ENCODE results near the gene HPS1.
"Not testable (repeated sequence)": the region's sequence is repeated elsewhere in the genome, so short reads cannot be mapped to it uniquely, and the experiment has no call there.

The HPS1 gene

GRCh38 chr10:98391065-98391464 lies 55.7 kb downstream of the HPS1 start:
- no peak for DNase-seq (ENCODE audit: low read depth, low spot score)

DNA sequence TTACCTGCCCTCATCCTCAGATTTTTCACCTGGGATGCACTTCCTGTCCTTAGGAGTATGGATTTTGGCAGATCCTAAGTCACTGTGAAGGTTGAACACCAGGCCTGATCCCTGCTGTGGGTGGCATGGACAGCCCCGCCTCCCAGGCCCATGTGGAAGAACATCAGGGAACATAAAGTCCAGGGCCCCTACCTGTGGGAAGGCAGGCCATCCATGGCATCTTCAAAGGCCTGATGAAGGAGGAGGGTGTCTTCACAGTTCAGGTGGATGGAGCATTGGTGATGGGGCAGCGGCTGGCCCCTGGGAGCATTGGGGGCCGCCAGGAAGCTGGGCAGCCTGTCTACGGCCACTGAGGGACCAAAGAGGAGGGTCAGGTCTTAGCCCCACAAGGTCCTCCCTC lies 56.3 kb downstream of the HPS1 start:
- DNase-seq (ENCODE audit: low read depth, low spot score), result no peak

DNA sequence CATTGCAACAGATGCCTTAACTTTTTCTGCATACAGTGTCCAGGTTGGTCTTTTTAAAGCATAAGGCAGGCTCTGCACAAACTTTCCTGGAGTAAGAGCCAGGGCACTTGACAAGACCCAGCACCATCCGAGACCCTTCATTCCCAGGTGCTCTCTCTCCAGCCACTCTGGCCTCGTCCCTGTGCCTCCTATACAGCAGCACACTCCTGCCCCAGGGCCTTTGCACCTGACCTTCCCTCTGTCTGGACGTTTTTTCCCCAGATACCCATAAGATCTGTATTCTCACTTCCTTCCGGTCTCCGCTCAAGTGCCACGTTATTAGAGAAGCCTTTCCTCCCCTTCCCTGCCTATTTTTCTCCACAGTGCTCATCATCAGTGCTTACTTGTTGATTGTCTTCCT lies 57.3 kb downstream of the HPS1 start:
- DNase-seq (ENCODE audit: low read depth, low spot score), result no peak

GRCh38 chr10:98388101-98388655 lies 58.6 kb downstream of the HPS1 start:
- DNase-seq (ENCODE audit: low read depth, low spot score), result no peak

GRCh38 chr10:98384531-98385133 lies 62.1 kb downstream of the HPS1 start:
- no peak for DNase-seq (ENCODE audit: low read depth, low spot score)

DNA sequence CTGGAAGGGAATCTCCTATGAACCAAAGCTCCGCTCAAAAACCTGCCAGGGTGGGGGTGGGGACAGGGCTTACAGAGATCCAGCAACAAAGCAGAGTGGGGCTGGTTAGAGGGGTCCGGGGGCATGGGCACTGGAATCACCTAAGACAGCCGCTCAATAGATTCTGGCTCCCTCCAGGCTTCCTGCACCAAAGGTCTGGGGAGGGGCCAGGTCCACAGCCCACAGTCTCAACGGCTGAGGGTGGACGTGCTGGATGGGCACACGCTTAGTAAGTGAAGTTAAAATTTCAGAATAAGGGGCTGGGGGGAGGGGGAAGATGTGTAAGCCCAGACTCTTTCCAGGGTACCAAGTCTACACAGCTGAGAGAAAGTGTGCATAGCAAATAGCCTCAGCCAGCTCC lies 62.9 kb downstream of the HPS1 start:
- DNase-seq (ENCODE audit: low read depth, low spot score), result no peak

DNA sequence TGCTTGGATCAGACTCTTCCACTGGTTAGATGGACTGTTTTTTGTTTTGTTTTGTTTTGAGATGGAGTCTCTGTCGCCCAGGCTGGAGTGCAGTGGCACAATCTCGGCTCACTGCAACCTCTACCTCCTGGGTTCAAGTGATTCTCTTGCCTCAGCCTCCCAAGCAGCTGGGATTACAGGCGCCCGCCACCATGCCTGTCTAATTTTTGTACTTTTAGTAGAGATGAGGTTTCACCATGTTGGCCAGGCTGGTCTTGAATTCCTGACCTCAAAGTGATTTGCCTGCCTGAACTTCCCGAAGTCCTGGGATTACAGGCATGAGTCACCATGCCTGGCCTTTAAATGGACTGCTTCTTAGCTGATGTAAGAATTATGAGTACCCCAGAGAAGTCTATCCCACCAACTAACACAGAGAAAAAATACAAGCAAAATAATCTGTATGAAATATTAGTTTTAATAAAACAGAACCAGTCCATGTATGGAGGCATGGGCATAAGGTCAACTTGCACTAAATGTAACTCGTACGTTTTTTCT lies 63.5 kb downstream of the HPS1 start:
- not testable (repeated sequence) for DNase-seq (ENCODE audit: low read depth, low spot score)

GRCh38 chr10:98382691-98383101 lies 64.0 kb downstream of the HPS1 start:
- no peak for DNase-seq (ENCODE audit: low read depth, low spot score)

DNA sequence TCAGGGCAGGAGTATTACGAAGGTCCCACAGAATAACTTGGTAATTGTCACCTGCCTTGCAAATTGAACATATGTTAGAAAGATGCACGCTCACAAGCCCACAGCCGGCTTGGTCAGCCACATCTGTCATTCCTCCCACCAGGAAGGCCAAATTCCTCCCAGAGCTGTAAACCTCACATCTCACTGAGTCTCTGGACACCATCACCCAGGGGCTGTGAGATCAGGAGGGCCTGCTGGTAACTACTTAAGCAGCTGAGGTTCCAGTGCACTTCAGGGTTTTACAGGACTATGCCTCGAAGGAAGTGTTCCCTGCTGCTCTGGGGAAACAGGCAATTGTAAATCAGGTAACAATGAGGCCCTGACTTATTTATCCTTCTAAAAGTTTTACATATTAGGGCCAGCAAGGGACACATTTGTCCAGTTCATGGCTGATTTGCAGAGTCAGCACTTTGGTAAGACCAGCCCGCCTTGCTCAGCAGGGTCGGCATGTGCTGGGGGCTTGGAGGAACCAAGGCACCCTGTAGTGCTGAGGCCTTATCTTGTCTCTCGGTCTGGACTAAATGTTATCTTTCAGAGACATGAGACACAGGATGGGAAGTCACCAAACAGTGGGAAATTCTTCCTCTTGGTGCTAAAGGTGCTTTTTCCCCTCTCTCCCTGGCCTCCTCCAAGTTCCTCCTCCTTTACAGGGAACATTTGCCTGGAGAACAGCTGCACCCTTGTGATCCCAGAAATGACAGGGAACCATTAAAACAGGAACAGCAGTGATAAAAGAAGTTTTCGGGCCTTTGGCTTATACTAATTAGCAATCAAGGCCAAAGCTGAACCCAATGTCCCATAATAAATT lies 66.0 kb downstream of the HPS1 start:
- DNase-seq (ENCODE audit: low read depth, low spot score), result no peak

- no peak for DNase-seq (ENCODE audit: low read depth, low spot score)
Measured at GRCh38 chr10:98378722-98379121, 68.0 kb downstream of the HPS1 start.

GRCh38 chr10:98377536-98377935 lies 69.2 kb downstream of the HPS1 start:
- no peak for DNase-seq (ENCODE audit: low read depth, low spot score)

- DNase-seq (ENCODE audit: low read depth, low spot score), result no peak
Measured at GRCh38 chr10:98377001-98377400, 69.7 kb downstream of the HPS1 start.

- no peak for DNase-seq (ENCODE audit: low read depth, low spot score)
Measured at GRCh38 chr10:98376485-98376884, 70.2 kb downstream of the HPS1 start.

- no peak for DNase-seq (ENCODE audit: low read depth, low spot score)
Measured at GRCh38 chr10:98374217-98374985, 72.3 kb downstream of the HPS1 start.

DNA sequence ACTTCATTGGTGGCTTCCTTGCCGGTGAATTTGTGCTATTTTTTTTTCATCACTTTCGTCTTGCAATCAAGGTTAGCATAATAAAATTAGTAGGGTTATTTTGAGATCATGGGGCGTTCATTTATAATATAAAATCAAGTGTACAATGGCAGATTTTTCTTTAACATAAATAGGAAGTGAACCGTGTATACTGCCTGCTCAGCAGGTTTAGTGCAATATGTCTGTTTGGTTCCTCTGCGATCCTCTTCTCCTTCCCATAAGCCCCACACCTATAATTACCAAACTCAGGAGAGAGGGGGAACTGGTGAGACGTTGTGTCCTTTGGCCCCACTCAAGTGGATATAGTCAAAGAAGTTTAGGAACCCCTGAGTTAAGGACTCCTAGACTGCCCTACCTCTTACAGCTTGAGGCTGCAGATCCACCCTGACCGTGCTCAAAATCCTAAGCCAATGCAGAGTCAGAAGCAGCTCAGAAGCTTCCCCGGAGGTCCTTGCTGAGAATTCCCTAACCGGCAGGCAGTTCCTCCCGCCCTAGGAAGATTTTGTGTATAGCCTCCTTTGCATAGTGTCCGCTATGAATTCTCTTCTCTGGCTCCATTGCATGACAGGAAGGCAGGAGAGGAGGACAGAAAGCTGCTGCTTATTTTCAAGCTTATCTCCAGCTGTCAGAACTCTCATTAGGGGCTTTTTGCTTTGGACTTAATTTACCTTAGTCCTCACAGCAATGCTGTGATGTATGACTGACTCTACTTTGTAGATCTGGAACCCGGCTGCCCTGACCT lies 73.3 kb downstream of the HPS1 start:
- DNase-seq (ENCODE audit: low read depth, low spot score), result no peak

DNA sequence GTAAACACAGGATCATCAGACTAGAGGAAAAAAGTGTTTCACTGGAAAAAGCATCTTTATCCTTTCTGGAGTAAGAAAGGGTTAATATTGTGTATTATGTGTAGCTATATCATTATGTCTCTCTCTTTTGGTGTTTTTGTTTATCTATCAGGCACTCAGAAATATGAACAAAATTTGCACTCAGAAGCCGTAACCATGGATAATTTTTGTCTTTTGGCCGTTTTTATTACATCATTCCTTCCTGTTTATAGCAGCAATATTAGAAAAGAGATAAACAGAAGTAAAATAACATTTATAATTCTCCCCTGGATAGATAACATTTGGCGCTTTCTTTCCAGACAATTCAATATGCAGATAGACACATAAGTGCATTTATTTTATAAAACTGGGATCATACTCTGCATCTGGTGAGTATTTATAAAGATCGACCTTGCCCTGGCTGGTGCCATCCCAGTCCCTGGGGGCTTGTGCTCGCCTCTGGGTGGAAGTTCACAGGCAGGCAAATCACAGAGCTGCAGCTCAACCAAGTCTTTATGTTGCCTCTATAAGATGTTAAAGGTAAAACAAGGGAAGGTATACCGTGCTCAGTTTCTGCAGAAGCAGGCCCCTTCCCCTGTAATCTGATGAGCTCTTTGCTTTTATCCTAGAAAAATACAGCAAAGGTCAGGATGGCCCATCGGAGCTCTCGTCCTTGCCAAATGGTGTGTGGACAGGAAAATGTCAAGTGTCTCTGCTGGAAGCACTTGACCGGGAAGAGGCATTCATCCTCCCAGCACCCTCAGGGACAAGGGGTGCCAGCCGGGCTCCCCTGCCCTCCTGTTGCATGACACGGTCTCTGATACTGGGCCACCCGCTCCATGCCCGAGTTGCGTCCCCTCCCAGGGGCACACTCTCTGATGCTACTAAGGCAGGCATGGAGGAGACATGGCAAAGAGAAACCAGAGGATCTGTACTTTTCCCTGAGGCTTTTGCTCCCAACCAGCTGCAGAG lies 75.6 kb downstream of the HPS1 start:
- no peak for DNase-seq (ENCODE audit: low read depth, low spot score)

- no peak for DNase-seq (ENCODE audit: low read depth, low spot score)
Measured at GRCh38 chr10:98369801-98370200, 76.9 kb downstream of the HPS1 start.

- DNase-seq (ENCODE audit: low read depth, low spot score), result no peak
Measured at GRCh38 chr10:98368644-98369043, 78.1 kb downstream of the HPS1 start.

DNA sequence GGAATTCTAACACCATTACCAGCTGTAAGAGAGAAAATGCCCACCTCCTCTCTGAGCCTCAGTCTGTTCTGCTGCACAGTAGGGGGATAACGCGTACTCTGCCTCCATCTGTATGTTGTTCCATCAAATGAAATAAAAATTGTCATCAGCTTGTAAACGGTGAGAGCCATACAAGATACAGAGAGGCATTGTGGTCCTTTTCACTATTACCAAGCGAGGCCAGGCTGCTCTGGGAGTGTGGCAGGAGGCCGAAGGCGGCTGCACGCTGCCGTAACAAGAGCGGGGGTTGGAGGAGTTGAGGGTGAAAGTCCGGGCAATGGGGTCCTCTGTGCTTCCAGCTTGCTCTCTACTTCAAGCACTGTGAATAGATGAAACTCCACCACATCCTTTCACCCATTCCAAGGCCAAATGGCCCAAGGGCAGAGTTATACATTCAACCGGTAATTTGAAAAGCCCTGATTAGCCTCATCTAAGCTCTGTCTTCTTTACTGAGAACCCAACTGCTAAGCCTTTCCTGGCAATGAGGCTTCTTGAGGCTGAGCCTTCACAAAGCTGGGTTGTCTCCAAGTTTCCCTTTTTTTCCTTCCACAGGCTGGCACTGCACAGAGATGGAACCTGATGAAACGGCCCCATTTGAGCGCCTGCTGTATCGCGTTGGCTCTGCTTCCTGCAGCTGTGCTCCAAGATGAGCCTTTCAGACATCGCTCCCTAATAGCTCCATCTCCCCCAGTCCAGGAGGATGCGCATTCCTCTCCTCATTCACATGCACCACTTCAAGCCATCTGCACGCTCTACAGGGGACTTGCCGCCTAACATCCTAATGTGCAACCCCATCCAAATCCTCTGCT lies 78.9 kb downstream of the HPS1 start:
- no peak for DNase-seq (ENCODE audit: low read depth, low spot score)

Measured in brain pericyte (primary cell).